ENCODE measurements around the gene PIRT.

DNA sequence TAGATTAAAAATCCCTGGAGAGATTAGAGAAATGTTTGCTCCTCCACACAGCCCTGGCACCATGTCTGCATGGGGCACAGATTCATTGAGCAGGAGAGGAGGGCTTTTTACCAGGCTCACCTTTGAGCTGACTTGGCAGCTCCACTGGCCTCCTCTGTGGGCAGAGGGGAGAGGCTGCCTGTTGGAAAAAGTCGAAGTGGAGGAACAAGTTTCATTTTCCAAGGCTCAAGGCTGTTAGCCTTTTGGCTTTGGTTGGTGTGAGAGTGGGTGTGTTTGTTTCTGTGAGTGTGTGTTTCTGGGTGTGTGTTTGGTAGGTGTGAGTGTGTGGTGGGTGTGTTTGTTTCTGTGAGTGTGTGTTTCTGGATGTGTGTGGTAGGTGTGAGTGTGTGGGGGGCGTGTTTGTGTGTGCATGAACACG, 39.5 kb downstream of the PIRT start:
- TF ChIP-seq, protein P1, sequence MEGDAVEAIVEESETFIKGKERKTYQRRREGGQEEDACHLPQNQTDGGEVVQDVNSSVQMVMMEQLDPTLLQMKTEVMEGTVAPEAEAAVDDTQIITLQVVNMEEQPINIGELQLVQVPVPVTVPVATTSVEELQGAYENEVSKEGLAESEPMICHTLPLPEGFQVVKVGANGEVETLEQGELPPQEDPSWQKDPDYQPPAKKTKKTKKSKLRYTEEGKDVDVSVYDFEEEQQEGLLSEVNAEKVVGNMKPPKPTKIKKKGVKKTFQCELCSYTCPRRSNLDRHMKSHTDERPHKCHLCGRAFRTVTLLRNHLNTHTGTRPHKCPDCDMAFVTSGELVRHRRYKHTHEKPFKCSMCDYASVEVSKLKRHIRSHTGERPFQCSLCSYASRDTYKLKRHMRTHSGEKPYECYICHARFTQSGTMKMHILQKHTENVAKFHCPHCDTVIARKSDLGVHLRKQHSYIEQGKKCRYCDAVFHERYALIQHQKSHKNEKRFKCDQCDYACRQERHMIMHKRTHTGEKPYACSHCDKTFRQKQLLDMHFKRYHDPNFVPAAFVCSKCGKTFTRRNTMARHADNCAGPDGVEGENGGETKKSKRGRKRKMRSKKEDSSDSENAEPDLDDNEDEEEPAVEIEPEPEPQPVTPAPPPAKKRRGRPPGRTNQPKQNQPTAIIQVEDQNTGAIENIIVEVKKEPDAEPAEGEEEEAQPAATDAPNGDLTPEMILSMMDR (IDR thresholded peaks at IDR 0.05): no peak
- TF ChIP-seq EZH2 (IDR thresholded peaks at IDR 0.05; ENCODE audit: borderline replicate concordance, insufficient read depth, low read depth, low read length, poor library complexity, severe bottlenecking): no peak

Measured in B cell (primary cell).